Right cardiac atrium (tissue), 5 donors: Measurements from ENCODE around the gene PPP1R9A. TPM values are rescaled to one million over a fixed set of nuclear protein-coding genes. Genes with fewer than 3 reads are reported as not detected.

Experiments used
- ATAC-seq, 2 donors: fragments of 200-7000 bp; cut with Tn5 transposase; one replicate each; pipeline versions ENCODE4 v1.8.0 to v1.9.1; 2020; ENCODE audit warnings: moderate library complexity in 2 of 2, mild to moderate bottlenecking in 1 of 2
- DNase-seq, 3 donors: peaks; one replicate each; pipeline ENCODE4 v3.0.0-alpha.2; 2020
- H3K27ac ChIP-seq: one replicate; pipeline ENCODE4 v1.5.1; 2013; ENCODE audit warnings: mild to moderate bottlenecking, low read length, control low read depth, moderate library complexity
- H3K27me3 ChIP-seq: one replicate; pipeline ENCODE4 v1.6.1; 2013; ENCODE audit not compliant: control insufficient read depth, insufficient read depth
- H3K4me1 ChIP-seq: one replicate; pipeline ENCODE4 v1.6.1; 2013; ENCODE audit warnings: low read length; ENCODE audit not compliant: control insufficient read depth, insufficient read depth
- H3K4me3 ChIP-seq: one replicate; pipeline ENCODE4 v1.5.1; 2013; ENCODE audit warnings: low read length, control low read depth
- H3K9me3 ChIP-seq: one replicate; pipeline ENCODE4 v1.6.1; 2013; ENCODE audit warnings: low read length; ENCODE audit not compliant: control insufficient read depth
- WGBS: extraction: QIAGEN DNeasy Blood & Tissue Kit; methylation state at CpG from one replicate; pipeline ENCODE4 v1.1.7; 2013; 5-methylcytosine and 5-hydroxymethylcytosine counted together
- intact Hi-C, 4 donors: fragments of 100-400 bp; cut with DNase I; formaldehyde crosslinking; loops; one replicate each; pipeline versions ENCODE4 v1.11.0 to v1.14.0; 2022 to 2023
- polyA plus RNA-seq: library from polyadenylated mRNA; stranded (reverse); fragments of 200-250 nt; gene quantifications from one replicate; pipeline ENCODE4 v1.2.3, GENCODE V29; 2013
- total RNA-seq, 4 donors: library from RNA; stranded (reverse); fragmentation: NEBNext Ultra II Directional; extraction: Animal tissue kit (Norgen Biotek cat#: 25700); gene quantifications; one replicate each; pipeline ENCODE4 v1.2.1, GENCODE V29; 2021
- donor health status: healthy with polysubstance abuse.
- donor health status: DM: no; HTN: yes; CAD: no.
- donor health status: DM: no; HTN: no; CAD: no.
- donor health status: DM: no; HTN: yes; CAD: no; lungs with severe emphysema.
- donor health status: DM: yes; HTN: yes; CAD: no.

PPP1R9A gene
- total and polyA plus RNA-seq, 5 donors, result 3.7 to 37.3 (median 28.5) TPM

GRCh38 chr7:95303013-95303905 is 395.9 kb downstream of the PPP1R9A start:
- WGBS, result 72% methylated on average over 9 of the region's 9 CpGs
- Histone ChIP-seq H3K27me3 (no peaks in the 10 kb centered on the region), H3K4me1 (no peaks in the 10 kb centered on the region), H3K9me3 (no peaks in the 10 kb centered on the region), H3K27ac (no peak overlapping the region), H3K4me3 (no peak overlapping the region)
- no peak for ATAC-seq
- intact Hi-C loops, result no loop called here
- DNase-seq, result no peak

GRCh38 chr7:95304990-95305389 is 397.6 kb downstream of the PPP1R9A start:
- no peaks in the 10 kb centered on the region for H3K9me3 ChIP-seq
- ATAC-seq, result no peak
- no peaks in the 10 kb centered on the region for H3K4me1 ChIP-seq
- H3K4me3 ChIP-seq, result no peak overlapping the region
- no peak for DNase-seq
- intact Hi-C loops, result no loop called here
- no peaks in the 10 kb centered on the region for H3K27me3 ChIP-seq
- 54% methylated on average over 7 of the region's 7 CpGs for WGBS
- no peak overlapping the region for H3K27ac ChIP-seq

- WGBS, result 87% methylated on average over 2 of the region's 2 CpGs
- Histone ChIP-seq H3K4me3 (no peak overlapping the region), H3K27ac (no peak overlapping the region), H3K4me1 (no peaks in the 10 kb centered on the region), H3K27me3 (no peaks in the 10 kb centered on the region), H3K9me3 (no peaks in the 10 kb centered on the region)
- DNase-seq, result no peak
- ATAC-seq, result no peak
- intact Hi-C loops, result no loop called here
These were observed 402.6 kb downstream of the PPP1R9A start for GRCh38 chr7:95309951-95310350.

DNA sequence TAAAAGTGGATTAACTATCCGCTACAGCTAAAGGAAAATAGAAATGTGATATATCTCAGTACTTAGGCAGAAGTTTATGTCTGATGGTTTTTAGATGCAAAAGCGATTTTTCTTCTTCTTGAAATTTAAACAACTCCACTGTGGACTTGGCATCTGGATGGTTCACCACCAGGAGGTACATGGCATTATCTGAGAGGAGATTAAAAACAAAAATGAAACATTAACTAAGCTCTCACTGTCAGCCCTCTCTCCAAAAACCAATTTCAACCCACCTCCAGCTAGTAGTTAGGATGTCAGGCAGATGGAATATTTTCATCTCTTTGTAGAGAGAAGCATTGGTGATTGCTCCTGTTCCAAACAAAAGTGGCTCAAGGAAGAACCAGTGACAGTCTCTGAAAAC is 404.0 kb downstream of the PPP1R9A start:
- Histone ChIP-seq H3K27me3 (no peaks in the 10 kb centered on the region), H3K4me3 (no peak overlapping the region), H3K27ac (no peak overlapping the region), H3K9me3 (no peaks in the 10 kb centered on the region), H3K4me1 (no peaks in the 10 kb centered on the region)
- WGBS, result 94% methylated on average over 2 of the region's 2 CpGs
- intact Hi-C loops, result no loop called here
- no peak for DNase-seq
- no peak for ATAC-seq

- H3K27ac ChIP-seq, result no peak overlapping the region
- H3K9me3 ChIP-seq, result no peaks in the 10 kb centered on the region
- DNase-seq (no peak), ATAC-seq (no peak)
- 98% methylated on average over 4 of the region's 4 CpGs for WGBS
- intact Hi-C loops, result no loop called here
- H3K4me3 ChIP-seq, result no peak overlapping the region
- no peaks in the 10 kb centered on the region for H3K4me1 ChIP-seq
- H3K27me3 ChIP-seq, result no peaks in the 10 kb centered on the region
These were observed 405.2 kb downstream of the PPP1R9A start for GRCh38 chr7:95312561-95312960.

GRCh38 chr7:95316588-95316987 is 409.2 kb downstream of the PPP1R9A start:
- Histone ChIP-seq H3K27ac (no peak overlapping the region), H3K4me1 (no peaks in the 10 kb centered on the region), H3K27me3 (no peaks in the 10 kb centered on the region), H3K4me3 (no peak overlapping the region), H3K9me3 (no peaks in the 10 kb centered on the region)
- DNase-seq, result no peak
- WGBS, result 83% methylated on average over 2 of the region's 2 CpGs
- intact Hi-C loops, result no loop called here
- no peak for ATAC-seq

GRCh38 chr7:95317546-95317945 is 410.2 kb downstream of the PPP1R9A start:
- no peak for ATAC-seq
- Histone ChIP-seq H3K4me1 (no peaks in the 10 kb centered on the region), H3K27ac (no peak overlapping the region), H3K9me3 (no peaks in the 10 kb centered on the region), H3K27me3 (no peaks in the 10 kb centered on the region), H3K4me3 (no peak overlapping the region)
- WGBS, result 20% methylated on average over 2 of the region's 2 CpGs
- DNase-seq, result no peak
- intact Hi-C loops, result no loop called here

GRCh38 chr7:95317966-95318365 is 410.6 kb downstream of the PPP1R9A start:
- Histone ChIP-seq H3K27me3 (no peaks in the 10 kb centered on the region), H3K4me1 (no peaks in the 10 kb centered on the region), H3K9me3 (no peaks in the 10 kb centered on the region), H3K4me3 (no peak overlapping the region), H3K27ac (no peak overlapping the region)
- no peak for ATAC-seq
- intact Hi-C loops, result no loop called here
- WGBS, result 76% methylated on average over 3 of the region's 3 CpGs
- no peak for DNase-seq

DNA sequence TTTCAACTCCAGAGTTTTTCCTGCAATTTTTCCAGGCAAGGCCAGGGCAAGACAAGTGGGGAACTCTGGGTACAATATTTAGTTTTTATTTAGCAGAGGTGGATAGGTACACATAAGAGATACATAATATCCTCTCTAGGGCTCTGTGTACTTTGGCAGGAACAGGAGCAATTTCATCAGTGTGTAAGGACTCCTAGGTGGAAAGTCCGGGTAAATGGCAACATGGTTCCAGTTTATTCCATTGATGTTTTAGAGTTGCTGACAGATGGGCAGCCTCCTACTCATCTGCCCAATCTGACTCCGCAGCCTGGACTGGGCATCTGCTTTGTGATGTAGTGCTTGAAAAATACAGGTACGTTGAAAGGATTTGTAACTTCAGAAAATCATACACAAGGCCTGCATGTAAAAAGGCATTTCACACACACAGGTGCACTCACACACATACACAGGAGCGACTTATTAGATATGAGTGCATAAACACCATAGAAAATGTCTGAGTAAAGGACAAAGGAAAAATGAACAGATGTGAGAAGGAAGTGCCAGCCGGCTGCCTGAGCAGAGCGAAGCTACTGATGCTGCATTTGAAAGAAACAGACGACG is 411.2 kb downstream of the PPP1R9A start:
- DNase-seq, result no peak
- H3K4me1 ChIP-seq, result no peaks in the 10 kb centered on the region
- 84% methylated on average over 8 of the region's 8 CpGs for WGBS
- ATAC-seq, result no peak
- no peak overlapping the region for H3K4me3 ChIP-seq
- no peak overlapping the region for H3K27ac ChIP-seq
- intact Hi-C loops, result no loop called here
- H3K9me3 ChIP-seq, result no peaks in the 10 kb centered on the region
- H3K27me3 ChIP-seq, result no peaks in the 10 kb centered on the region

- ATAC-seq, result no peak
- no peaks in the 10 kb centered on the region for H3K4me1 ChIP-seq
- intact Hi-C loops, result no loop called here
- DNase-seq, result no peak
- H3K4me3 ChIP-seq, result no peak overlapping the region
- H3K9me3 ChIP-seq, result no peaks in the 10 kb centered on the region
- H3K27me3 ChIP-seq, result no peaks in the 10 kb centered on the region
- WGBS, result 99% methylated on average over 1 of the region's 1 CpG
- no peak overlapping the region for H3K27ac ChIP-seq
These were observed 412.2 kb downstream of the PPP1R9A start for GRCh38 chr7:95319570-95319969.

GRCh38 chr7:95320651-95321050 is 413.3 kb downstream of the PPP1R9A start:
- no peak overlapping the region for H3K4me3 ChIP-seq
- ATAC-seq (no peak), DNase-seq (no peak)
- intact Hi-C loops, result no loop called here
- H3K27me3 ChIP-seq, result no peaks in the 10 kb centered on the region
- H3K9me3 ChIP-seq, result no peaks in the 10 kb centered on the region
- WGBS, result 96% methylated on average over 1 of the region's 1 CpG
- no peak overlapping the region for H3K27ac ChIP-seq
- H3K4me1 ChIP-seq, result no peaks in the 10 kb centered on the region
